Skin of body (tissue), 2 donors: Measurements from ENCODE around the gene EPM2AIP1. TPM values are rescaled to one million over a fixed set of nuclear protein-coding genes. Genes with fewer than 3 reads are reported as not detected.
"Not testable (repeated sequence)": the region's sequence is repeated elsewhere in the genome, so short reads cannot be mapped to it uniquely, and the experiment has no call there.

Source experiments
- DNase-seq: peaks from one replicate; lab custom pipeline; 2025; lab: John Stamatoyannopoulos, UW
- total RNA-seq: library from RNA; depleted of rRNA; stranded (reverse); fragments of >200 nt; gene quantifications from one replicate; pipeline ENCODE4 v1.2.3, GENCODE V29; 2014

Gene EPM2AIP1
- total RNA-seq, 1 donor from 2014 or later: 27.5 TPM

DNA sequence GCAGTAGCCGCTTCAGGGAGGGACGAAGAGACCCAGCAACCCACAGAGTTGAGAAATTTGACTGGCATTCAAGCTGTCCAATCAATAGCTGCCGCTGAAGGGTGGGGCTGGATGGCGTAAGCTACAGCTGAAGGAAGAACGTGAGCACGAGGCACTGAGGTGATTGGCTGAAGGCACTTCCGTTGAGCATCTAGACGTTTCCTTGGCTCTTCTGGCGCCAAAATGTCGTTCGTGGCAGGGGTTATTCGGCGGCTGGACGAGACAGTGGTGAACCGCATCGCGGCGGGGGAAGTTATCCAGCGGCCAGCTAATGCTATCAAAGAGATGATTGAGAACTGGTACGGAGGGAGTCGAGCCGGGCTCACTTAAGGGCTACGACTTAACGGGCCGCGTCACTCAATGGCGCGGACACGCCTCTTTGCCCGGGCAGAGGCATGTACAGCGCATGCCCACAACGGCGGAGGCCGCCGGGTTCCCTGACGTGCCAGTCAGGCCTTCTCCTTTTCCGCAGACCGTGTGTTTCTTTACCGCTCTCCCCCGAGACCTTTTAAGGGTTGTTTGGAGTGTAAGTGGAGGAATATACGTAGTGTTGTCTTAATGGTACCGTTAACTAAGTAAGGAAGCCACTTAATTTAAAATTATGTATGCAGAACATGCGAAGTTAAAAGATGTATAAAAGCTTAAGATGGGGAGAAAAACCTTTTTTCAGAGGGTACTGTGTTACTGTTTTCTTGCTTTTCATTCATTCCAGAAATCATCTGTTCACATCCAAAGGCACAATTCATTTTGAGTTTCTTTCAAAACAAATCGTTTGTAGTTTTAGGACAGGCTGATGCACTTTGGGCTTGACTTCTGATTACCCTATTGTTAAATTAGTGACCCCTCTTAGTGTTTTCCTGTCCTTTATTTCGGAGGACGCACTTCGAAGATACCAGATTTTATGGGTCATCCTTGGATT is 674 bp upstream of the EPM2AIP1 start, which contains the start of gene MLH1:
MLH1 (plus strand) TSS at position 193 of the 958 bp plus-strand sequence; CDS start at position 223, 30 bp downstream.
- no peak for DNase-seq

DNA sequence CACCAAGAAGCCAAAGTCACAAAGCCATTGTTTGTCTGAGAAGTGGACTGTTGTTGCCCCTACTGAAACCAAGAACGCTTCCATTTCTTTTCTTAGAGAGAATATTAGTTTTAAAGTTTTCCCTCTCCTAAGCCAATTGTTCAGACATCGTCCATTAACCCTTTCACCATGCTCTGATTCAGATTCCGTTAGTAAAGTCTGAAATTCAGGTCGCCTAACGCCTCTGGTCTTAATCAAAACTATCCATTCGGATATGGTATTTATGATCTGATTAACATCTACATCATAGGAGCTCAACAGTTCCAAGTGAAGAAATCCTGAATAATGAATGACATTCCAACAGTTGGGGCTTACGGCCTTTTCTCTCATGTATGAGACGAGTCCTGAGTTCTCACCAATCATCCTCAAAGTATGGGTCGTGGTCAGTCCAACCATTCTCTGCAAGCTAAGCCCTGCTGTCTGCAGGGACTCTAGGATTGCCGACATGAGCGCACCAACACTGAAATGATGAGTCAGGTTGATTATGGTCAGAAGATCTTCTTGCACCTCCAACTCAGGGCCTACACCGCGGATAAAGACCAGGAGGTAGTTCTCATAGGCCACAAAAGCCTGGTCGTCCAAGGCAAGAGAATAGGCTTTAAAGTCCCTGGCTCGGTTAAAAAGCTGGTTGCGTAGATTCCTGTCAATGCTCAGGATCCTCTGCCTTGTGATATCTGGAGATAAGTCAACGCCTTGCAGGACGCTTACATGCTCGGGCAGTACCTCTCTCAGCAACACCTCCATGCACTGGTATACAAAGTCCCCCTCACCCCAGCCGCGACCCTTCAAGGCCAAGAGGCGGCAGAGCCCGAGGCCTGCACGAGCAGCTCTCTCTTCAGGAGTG is 767 bp downstream of the EPM2AIP1 start:
- no peak for DNase-seq

DNA sequence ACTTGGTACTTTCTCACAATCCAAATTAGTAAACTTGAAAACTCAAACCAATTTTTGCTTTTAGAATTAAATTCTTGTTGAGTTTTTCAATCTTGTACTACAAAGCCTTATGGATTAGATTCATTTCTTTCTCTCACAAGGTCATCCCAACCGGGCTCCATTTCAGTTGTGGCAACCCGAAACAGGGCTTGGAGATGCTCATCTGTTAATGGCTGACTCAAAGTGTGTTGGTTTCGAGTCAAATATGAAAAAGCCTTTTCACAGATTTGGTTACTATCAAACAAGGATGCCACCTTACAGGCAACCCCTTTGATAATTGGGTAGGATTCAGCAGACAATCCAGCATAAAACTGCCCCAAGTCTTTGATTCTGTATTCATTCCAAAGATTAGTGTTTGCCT is 1.8 kb downstream of the EPM2AIP1 start:
- DNase-seq: no peak

DNA sequence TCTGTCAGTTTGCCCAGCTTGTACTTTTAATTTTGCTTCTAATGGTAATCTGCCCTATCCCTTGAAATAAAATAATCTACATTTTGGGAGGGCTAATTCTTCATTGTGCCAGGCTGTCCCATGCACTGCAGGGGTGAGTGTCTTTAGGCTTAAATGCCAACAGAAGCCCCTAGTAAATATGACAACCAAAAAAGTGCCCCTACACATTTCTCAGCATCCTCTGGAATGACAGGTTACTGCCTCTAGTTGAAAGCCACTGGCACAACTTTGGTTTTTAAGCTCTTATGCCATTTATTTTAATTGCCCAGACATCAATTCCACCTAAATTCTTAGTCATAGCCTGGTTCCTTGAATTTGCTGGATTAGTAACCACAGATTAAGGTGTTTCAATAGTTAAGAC is 3.4 kb downstream of the EPM2AIP1 start:
- DNase-seq: no peak

DNA sequence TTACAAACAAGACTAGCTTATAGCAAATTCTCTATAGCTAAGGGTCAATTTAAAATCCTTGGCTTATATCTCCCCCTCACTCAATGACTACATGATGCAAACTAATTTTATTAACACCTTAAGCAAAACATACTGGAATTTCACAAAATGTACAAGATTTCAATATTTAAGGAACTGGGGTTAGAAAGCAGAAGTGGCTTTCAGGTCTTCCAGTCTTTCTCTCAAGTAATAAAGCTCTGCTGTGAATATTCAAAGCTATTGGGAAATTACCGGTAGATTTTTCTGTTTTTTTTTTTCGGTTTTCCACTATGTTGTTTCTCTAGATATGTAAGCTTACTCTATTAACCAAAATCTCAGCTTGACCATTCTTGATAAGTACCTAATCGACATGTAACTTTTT is 3.9 kb downstream of the EPM2AIP1 start:
- no peak for DNase-seq

DNA sequence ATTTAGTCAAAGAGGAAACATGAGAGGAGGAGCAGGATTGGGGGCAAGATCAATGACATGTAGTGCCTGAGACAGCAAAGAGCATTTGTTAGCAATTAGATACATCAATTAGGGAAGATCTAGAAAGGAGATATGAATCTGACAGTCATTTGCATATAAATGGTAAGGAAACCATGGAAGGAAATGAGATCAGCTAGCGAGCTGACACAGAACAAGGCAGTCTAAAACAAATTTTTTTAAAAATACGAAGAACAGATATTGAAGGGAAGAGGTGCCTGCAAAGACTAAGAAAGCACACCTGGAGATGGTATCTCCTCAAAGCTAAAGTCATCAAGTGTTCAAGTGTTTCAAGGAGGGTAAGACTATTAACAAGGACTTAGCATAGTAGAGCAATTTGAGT is 4.6 kb downstream of the EPM2AIP1 start:
- no peak for DNase-seq

DNA sequence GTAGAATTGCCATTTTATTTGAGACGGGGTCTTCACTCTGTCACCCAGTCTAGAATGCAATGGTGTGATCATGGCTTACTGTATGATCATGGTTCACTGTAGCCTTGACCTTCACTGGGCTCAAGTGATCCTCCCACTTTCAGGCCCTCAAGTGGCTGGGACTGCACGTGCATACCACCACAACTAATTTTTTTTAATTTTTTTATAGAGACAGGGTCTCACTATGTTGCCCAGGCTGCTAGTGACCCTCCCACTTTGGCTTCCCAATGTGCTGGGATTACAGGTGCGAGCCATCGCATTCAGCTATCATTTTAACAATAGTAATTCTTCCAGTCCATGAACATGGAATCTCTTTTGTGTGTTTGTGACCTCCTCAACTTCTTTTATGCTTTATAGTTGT is 11.9 kb downstream of the EPM2AIP1 start:
- no peak for DNase-seq

DNA sequence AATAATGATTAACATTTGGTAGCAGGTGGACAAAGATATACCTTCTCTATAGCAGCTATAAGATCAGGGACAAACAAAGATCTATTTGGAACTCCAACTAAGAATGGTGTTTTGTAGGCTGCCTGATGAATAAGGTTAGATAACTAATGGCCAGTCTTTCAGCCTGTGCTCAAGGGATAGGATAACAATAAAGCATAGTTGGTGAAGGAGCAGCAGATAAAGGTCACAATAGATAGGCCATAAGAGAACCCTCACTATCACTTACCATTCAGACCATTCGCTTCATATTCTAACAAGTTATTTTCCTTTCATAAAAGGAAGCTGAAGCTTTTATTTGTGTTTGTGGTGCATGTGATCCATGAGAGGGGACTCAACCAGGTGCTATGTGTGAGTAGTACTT is 19.8 kb downstream of the EPM2AIP1 start:
- DNase-seq: no peak

DNA sequence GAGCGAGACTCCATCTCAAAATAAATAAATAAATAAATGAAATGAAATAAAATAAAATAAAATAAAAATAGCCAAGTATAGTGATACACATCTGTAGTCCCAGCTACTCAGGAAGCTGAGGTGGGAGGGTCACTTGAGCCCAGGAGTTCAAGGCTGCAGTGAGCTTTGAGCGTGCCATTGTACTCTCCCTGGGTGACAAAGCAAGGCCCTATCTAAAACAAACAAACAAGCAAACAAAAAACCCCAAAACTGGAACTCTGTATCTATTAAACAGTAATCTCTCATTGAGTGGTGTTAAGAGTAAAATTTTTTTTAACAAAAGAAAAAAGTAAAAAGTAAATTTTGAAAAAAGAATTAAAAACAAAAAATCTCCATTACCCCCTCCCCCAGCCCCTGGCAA is 20.8 kb downstream of the EPM2AIP1 start:
- DNase-seq: no peak

DNA sequence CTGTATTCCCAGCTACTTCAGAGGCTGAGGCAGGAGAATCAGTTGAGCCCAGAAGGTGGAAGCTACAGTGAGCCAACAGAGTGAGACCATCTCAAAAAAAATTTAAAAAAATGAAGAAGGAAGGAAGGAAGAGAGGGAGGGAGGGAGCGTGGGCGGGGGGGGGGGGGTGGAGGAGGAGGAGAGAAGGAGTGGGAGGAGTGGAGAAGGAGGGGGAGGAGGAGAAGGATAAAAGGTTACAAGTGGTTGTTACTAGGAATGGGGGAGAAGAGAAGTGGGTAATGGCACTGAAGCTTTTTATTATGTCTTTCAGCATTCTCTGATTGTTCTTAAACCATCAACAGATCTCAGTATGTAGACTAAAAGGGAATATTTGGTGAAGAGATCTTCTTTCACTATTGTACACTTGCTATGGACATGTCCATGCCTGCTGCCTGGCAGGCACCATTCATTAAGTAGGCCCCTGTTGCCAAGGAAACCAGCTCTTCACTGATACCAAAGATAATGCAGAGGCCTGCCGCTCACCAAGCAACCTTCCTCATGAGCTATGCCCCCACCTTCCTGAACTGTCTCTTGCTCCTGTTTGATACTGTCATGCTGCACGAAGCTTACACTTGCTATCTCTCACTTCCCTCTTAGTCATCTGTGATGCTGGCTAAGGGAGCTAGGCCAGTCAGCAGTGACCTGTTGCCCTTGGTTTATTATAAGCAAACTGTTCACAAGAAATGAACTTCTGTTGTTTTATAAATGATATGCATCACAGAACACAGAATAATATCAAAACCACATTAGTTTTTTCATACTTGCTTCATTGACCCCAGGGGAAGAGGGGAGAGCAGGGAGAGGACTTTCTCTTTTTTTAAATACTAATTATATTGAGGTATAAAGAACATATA is 23.1 kb downstream of the EPM2AIP1 start:
- DNase-seq: peak; percentile 39

DNA sequence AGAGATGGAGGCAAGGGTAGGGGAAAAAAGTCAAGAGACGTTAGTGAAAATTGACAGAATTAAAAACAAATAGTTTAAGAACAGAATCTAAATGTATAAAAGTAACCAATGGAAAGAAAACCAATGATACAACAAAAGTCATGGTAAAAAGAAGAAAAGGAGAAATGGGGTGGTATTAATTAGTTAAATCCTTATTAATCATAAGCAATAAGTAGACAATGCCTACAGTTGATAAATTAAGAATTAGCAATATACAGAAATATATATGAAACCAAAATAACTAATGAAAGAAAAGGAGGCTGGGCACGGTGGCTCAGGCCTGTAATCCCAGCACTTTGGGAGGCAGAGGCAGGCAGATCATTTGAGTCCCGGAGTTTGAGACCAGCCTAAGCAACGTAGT is 23.8 kb downstream of the EPM2AIP1 start:
- no peak for DNase-seq

DNA sequence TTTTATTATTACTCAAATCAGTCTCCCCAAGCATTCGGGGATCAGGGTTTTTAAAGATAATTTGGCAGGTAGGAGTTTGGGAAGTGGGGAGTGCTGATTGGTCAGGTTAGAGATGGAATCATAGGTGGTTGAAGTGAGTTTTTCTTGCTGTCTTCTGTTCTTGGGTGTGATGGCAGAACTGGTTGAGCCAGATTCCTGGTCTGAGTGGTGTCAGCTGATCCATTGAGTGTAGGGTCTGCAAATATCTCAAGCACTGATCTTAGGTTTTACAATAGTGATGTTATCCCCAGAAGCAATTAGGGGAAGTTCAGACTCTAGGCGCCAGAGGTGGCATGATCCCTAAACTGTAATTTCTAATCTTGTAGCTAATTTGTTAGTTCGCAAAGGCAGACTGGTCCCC is 27.5 kb downstream of the EPM2AIP1 start:
- DNase-seq: no peak

DNA sequence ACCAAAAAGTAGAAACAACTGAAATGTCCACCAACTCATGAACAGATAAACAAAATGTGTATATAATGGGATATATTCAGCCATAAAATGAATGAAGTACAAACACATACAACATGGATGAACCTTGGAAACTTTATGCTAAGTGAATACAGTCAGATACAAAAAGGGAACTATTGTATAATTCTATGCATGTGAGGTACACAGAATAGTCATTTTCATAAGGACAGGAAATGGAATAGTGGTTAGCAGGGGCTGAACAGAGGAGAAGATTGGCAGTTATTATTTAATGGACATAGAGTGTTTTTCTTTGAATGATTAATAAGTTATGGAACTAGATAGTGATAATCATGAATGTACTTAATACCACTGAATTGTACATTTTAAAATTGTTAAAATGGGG is 28.1 kb downstream of the EPM2AIP1 start:
- DNase-seq: no peak

DNA sequence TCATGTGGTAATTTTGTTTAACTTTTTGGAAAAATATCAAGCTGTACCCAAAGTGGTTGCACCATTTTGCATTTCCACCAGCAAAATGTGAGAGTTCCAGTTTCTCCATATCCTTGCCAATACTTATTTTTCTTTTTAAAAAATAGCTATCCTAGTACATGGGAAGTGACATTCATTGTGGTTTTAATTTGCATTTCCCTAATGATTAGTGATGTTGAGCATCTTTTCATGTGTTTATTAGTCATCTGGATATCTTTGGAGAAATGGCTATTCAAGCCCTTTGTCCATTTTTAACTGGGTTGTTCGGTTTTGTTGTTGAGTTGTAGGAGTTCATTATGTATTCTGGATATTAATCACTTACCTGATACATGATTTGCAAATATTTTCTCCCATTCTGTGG is 28.6 kb downstream of the EPM2AIP1 start:
- DNase-seq: no peak

DNA sequence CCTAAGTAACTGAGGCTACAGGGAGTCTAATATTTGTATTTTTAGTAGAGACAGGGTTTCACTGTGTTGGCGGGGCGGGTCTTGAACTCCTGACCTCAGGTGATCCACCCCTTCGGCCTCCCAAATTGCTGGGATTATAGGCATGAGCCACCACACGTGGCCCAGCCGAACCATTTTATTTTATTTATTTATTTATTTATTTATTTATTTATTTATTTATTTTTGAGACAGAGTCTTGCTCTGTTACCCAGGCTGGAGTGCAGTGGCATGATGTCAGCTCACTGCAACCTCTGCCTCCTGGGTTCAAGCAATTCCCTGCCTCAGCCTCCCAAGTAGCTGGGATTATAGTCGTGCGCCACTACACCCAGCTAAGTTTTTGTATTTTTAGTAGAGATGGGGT is 29.9 kb downstream of the EPM2AIP1 start:
- DNase-seq: not testable (repeated sequence)

DNA sequence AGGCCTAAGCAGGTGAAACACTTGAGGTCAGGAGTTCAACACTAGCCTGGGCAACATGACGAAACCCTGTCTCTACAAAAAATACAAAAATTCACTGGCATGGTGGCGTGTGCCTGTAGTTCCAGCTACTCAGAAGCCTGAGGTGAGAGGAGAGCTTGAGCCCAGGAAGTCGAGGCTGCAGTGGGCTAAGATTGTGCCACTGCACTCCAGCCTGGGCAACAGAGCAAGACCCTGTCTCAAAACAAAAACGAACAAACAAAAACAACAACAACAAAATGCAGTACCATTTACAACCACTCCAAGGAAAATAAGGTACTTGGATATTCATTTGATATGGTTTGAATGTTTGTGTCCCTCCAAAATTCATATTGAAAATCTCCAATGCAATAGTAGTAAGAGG is 32.4 kb downstream of the EPM2AIP1 start:
- no peak for DNase-seq

DNA sequence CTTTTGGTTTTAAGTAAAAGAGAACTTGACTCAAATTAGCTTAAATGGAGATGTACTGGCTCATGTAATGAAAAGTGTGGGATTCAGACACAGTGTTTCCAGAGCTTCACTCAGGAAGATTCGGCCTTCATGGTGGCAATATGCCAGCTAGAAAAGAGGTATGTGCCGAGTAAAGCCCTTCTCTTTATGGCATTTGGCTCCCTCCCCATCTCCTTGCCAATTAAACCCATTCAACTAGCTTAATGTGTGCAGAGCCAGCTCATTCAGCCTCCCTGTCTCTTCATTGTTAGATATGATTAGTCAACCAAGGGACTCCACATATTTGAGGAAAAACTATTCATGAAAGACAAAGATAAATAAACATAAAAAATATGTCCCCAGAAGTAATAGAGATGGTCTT is 33.1 kb downstream of the EPM2AIP1 start:
- DNase-seq: no peak

DNA sequence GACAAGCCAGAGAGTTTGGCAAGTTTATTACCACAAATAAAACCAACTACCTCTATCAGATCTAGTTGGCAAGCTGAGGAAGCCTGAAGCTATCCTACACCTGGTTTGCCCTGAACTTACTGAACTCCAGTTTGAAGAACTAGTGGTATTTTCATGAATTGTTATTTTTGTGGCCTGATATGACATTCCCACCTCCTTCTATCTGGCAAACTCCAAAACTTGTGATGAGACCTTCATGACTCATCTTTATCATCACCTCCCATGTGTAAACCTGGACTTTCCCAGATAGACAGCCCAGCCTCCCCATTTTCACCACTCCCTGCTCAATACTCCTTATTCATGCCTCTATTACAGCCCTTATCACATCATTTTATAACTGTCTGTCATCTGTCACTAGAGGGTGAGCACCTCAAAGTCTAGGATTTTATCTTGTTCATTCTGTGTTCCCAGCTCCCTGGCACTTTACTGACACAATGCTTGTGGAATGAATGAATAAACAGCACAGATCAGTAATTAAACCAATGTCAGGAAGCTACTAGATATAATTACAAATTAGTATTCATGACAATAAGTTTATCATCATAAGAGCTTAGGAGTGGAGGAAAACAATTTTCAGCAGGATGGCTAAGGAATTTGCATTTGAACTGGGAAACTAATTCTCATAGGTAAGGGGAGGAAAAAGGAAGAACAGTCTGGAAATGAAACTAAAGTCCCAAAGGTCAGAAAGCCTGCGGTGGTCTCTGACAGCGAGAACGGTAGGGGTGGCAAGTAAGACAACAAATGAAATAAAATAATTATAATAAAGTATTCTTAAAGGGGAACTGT is 34.9 kb downstream of the EPM2AIP1 start:
- no peak for DNase-seq

DNA sequence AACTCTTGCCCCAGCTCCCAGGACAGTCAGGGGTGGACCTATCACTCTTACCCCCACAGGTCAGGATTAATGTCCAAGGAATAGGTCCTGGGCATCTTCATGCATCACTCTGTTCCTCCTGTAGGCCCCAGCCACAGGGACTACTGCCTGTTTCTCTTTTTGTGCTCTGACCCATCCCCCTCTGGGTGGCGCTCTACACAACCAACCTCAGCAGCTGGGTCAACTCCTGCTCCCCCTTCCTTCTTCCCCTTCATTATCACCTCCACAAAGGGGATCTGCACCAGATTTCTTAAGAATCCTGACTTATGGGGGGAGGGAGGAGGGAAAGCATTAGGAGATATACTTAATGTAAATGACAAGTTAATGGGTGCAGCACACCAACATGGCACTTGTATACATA is 35.9 kb downstream of the EPM2AIP1 start:
- no peak for DNase-seq

DNA sequence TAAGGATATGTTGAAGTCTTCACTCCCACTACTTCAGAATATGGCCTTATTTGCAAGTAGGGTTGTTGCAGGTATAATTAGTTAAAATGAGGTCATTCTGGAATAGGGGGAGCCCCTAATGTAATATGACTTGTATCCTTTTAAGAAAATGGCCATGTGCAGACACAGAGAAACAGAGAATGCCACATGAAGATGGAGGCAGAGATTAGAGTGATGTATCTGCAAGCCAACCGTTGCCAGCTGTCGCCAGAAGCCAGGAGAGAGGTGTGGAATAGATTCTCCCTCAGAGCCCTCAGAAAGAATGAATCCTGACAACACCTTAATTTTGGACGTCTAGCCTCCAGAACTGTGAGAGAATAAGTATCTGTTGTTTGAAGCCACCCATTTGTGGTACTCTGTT is 36.8 kb downstream of the EPM2AIP1 start:
- DNase-seq: no peak
